Loucy (cell line): ENCODE measurements around the gene SFT2D3.

Experiments
- H2AFZ ChIP-seq: fragments of 200-600 bp; sonication (generic); 2 replicates; pipeline ENCODE4 v1.6.0; 2016; ENCODE audit warnings: antibody characterized with exemption, mild to moderate bottlenecking, low read length, moderate library complexity
- H3F3A ChIP-seq: fragments of 200-600 bp; 2 replicates; pipeline ENCODE4 v1.6.0; 2016; ENCODE audit warnings: antibody characterized with exemption, low read depth, mild to moderate bottlenecking
- H3K27me3 ChIP-seq: fragments of 200-600 bp; sonication (generic); 2 replicates; pipeline ENCODE4 v1.6.1; 2014; ENCODE audit warnings: low read length, mild to moderate bottlenecking; ENCODE audit not compliant: insufficient read depth, poor library complexity, severe bottlenecking
- H3K36me3 ChIP-seq: fragments of 200-600 bp; sonication (generic); 2 replicates; pipeline ENCODE4 v1.6.1; 2016; ENCODE audit warnings: low read length; ENCODE audit not compliant: insufficient read depth
- H3K4me1 ChIP-seq: fragments of 200-600 bp; sonication (generic); 2 replicates; pipeline ENCODE4 v1.5.1; 2014; ENCODE audit warnings: low read length, mild to moderate bottlenecking; ENCODE audit not compliant: insufficient read depth, poor library complexity, severe bottlenecking
- H3K4me2 ChIP-seq: fragments of 200-600 bp; sonication (generic); 2 replicates; pipeline ENCODE4 v1.6.0; 2014; ENCODE audit warnings: antibody characterized with exemption, low read length, low read depth, mild to moderate bottlenecking; ENCODE audit not compliant: poor library complexity, severe bottlenecking
- H3K4me3 ChIP-seq: fragments of 200-600 bp; sonication (generic); 2 replicates; pipeline ENCODE4 v1.5.1; 2014; ENCODE audit warnings: low read length, mild to moderate bottlenecking, mixed read lengths; ENCODE audit not compliant: poor library complexity, severe bottlenecking
- H3K79me2 ChIP-seq: fragments of 200-600 bp; sonication (generic); 2 replicates; pipeline ENCODE4 v1.6.1; 2014; ENCODE audit warnings: low read length; ENCODE audit not compliant: insufficient read depth
- H3K9ac ChIP-seq: fragments of 200-600 bp; sonication (generic); 2 replicates; pipeline ENCODE4 v1.6.0; 2014; ENCODE audit warnings: mild to moderate bottlenecking, low read depth, low read length, moderate library complexity; ENCODE audit not compliant: poor library complexity, severe bottlenecking
- H3K9me2 ChIP-seq: fragments of 200-600 bp; sonication (generic); replicated peaks from 2 replicates; pipeline ENCODE4 v1.6.1; 2016; ENCODE audit warnings: low read depth, low read length, mixed read lengths
- H3K9me3 ChIP-seq: fragments of 200-600 bp; sonication (generic); 2 replicates; pipeline ENCODE4 v1.6.1; 2014; ENCODE audit warnings: mild to moderate bottlenecking, antibody characterized with exemption, low read length, low read depth; ENCODE audit not compliant: insufficient read depth
- H4K20me1 ChIP-seq: fragments of 200-600 bp; sonication (generic); 2 replicates; pipeline ENCODE4 v1.6.0; 2014; ENCODE audit warnings: antibody characterized with exemption, low read length, mild to moderate bottlenecking; ENCODE audit not compliant: insufficient read depth, poor library complexity, severe bottlenecking
- CTCF ChIP-seq: fragments of 200-600 bp; sonication (generic); conservative IDR thresholded peaks from 2 replicates; pipeline ENCODE4 v1.5.1; 2014; ENCODE audit warnings: mild to moderate bottlenecking, antibody characterized with exemption, low read length
- EZH2phosphoT487 ChIP-seq: fragments of 200-600 bp; IDR thresholded peaks from 2 replicates; pipeline ENCODE4 v1.6.1; 2018; ENCODE audit warnings: antibody characterized with exemption, mild to moderate bottlenecking, moderate library complexity, borderline replicate concordance

Gene SFT2D3

GRCh38 chr2:127697482-127698180, 3.7 kb upstream of the SFT2D3 start:
- TF ChIP-seq EZH2phosphoT487 (no peak), CTCF (no peak)
- Histone ChIP-seq H3K79me2 (peaks cover 5% of the 10 kb centered on the region), H3F3A (no peaks in the 10 kb centered on the region), H3K36me3 (no peaks in the 10 kb centered on the region), H3K4me1 (peaks cover 10% of the 10 kb centered on the region), H3K4me2 (no peak overlapping the region), H3K4me3 (no peak overlapping the region), H3K27me3 (no peaks in the 10 kb centered on the region), H2AFZ (no peak overlapping the region), H3K9me2 (no peaks in the 10 kb centered on the region), H3K9ac (no peak overlapping the region), H3K9me3 (no peaks in the 10 kb centered on the region), H4K20me1 (peaks cover 5% of the 10 kb centered on the region)

GRCh38 chr2:127698553-127699355, 2.5 kb upstream of the SFT2D3 start:
- TF ChIP-seq CTCF = no peak
- TF ChIP-seq EZH2phosphoT487 = no peak
- Histone ChIP-seq H3K4me3 (no peak overlapping the region), H3K4me1 (peaks cover 21% of the 10 kb centered on the region), H3F3A (no peaks in the 10 kb centered on the region), H3K9me2 (no peaks in the 10 kb centered on the region), H4K20me1 (peaks cover 16% of the 10 kb centered on the region), H3K79me2 (peaks cover 16% of the 10 kb centered on the region), H3K4me2 (no peak overlapping the region), H2AFZ (no peak overlapping the region), H3K36me3 (no peaks in the 10 kb centered on the region), H3K9ac (no peak overlapping the region), H3K9me3 (no peaks in the 10 kb centered on the region), H3K27me3 (no peaks in the 10 kb centered on the region)

DNA sequence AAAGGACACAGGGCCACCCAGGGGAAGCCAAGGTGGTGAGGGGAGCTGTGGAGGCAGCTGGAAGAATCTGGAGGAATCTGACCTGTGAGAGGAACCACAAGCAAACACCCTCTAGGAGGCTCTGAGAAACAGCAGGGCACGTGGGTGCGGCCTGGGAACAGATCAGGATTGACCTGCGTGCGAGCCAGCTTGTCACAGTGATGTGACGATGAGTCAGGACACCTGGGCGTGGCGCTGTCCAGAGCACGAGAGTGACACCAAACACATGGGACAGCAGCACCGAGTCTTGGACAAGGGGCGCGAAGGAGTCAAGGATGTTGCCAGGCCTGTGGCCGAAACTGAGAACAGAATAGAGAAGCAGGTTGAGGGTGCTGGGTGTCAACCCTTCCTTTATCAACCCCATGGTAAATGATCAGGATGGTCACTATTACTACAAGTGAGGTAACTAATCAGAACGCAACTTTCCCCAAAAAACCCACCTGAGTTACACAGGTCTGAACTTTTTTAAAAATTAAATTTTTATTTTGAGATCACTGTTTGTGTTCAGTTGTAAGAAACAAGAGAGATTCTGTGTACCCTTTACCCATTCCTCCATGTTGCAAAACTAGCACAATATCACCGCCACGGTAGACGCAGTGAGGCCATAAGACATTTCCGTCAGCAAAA, 637 bp upstream of the SFT2D3 start:
- Histone ChIP-seq H3K27me3 (no peaks in the 10 kb centered on the region), H3K36me3 (no peaks in the 10 kb centered on the region; the same call in 1 of the 2 replicates), H3K4me2 (peak overlapping the region; percentile 81), H3K79me2 (peaks cover 26% of the 10 kb centered on the region), H3K4me1 (peaks cover 30% of the 10 kb centered on the region), H3K4me3 (peak overlapping the region; percentile 78), H3K9me3 (no peaks in the 10 kb centered on the region), H3K9ac (peak overlapping the region; percentile 76), H3K9me2 (no peaks in the 10 kb centered on the region), H4K20me1 (peaks cover 26% of the 10 kb centered on the region), H3F3A (peaks cover 3% of the 10 kb centered on the region; the same call in 1 of the 2 replicates), H2AFZ (peak overlapping the region; percentile 72)
- TF ChIP-seq CTCF (no peak), EZH2phosphoT487 (no peak)
